DND-41 (cell line): ENCODE data around the gene PDE4B.

Experiments used
- CTCF ChIP-seq: IDR thresholded peaks from 2 replicates; pipeline ENCODE4 v1.5.1; 2012; ENCODE audit warnings: borderline replicate concordance, low read length, moderate library complexity, mild to moderate bottlenecking; ENCODE audit not compliant: poor library complexity, severe bottlenecking; ENCODE audit errors: extremely low read depth
- EZH2 ChIP-seq: IDR thresholded peaks from 3 replicates; pipeline ENCODE4 v1.6.1; 2012; ENCODE audit warnings: borderline replicate concordance, low read depth, mild to moderate bottlenecking, moderate library complexity, low read length, inconsistent platforms; ENCODE audit not compliant: severe bottlenecking

DNA sequence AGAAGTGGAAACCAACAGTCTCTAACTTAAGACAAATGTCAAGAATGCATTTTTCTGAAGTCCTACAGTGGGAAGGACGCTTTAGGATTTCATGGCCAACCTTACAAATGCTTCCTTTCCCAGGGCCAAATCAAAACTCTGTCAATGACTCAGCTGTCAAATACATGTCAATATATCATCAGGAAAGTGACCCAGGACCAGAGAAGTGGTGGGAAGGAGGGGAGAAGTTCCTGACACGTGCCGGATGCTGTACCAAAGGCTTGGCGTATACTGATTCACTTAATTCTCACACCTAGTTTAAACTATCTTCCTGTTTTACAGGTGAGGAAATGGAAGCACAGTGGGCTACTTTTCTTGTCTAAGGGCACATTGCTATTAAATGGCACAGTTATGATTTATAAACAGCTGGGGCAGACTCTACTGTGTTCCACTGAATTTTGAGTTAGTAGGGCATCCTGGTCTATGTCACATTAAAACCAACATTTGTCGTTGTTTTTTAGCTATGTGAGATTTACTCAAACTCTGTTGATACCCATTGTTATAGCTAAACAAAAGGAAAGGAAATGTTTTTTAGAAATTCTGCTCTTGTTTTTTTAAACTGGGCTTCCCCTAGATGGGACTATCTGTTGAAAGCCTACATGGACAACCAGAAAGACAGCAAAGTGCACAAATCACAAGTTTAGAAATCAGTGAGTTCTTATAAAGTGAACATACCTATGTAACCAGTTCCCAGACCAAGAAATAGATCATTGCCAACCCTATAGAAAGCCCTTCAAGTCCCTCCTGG is 533.1 kb downstream of the PDE4B start:
- TF ChIP-seq CTCF (no peak), EZH2 (no peak)
